H1 (cell line): ENCODE measurements around the gene TAF6. TPM values are rescaled to one million over a fixed set of nuclear protein-coding genes. Genes with fewer than 3 reads are reported as not detected.

ENCODE experiments used
- BRCA1 ChIP-seq: IDR thresholded peaks from 2 replicates; pipeline ENCODE4 v1.6.1; 2012; ENCODE audit warnings: low read depth, low read length, improper control_type of control experiment
- CHD1 ChIP-seq: IDR thresholded peaks from 2 replicates; pipeline ENCODE4 v1.6.1; 2012; ENCODE audit warnings: low read depth, low read length, improper control_type of control experiment
- CHD2 ChIP-seq: IDR thresholded peaks from 2 replicates; pipeline ENCODE4 v1.6.1; 2012; ENCODE audit warnings: low read length, improper control_type of control experiment
- EP300 ChIP-seq, 2 experiments: IDR thresholded peaks; 1 replicate in 1 of 2; 2 replicates in 1 of 2; pipeline ENCODE4 v1.6.1; 2011 to 2012; ENCODE audit warnings: low read depth in 2 of 2, low read length in 2 of 2, mild to moderate bottlenecking in 2 of 2, borderline replicate concordance in 1 of 2, inconsistent platforms in 1 of 2, moderate library complexity in 1 of 2
- EZH2 ChIP-seq: fragments of 200-600 bp; sonication (generic); IDR thresholded peaks from 2 replicates; pipeline ENCODE4 v1.7.1; 2012; ENCODE audit warnings: low read depth, mild to moderate bottlenecking, moderate library complexity, low read length, inconsistent platforms; ENCODE audit not compliant: severe bottlenecking
- HDAC2 ChIP-seq, 2 experiments: fragments of 300-600 bp in 1 of 2; sonication (generic) in 1 of 2; IDR thresholded peaks; 2 replicates each; pipeline ENCODE4 v1.6.1; 2011 to 2012; ENCODE audit warnings: low read depth in 2 of 2, low read length in 2 of 2, mild to moderate bottlenecking in 2 of 2, moderate library complexity in 2 of 2, borderline replicate concordance in 1 of 2, inconsistent platforms in 1 of 2
- KDM5A ChIP-seq: fragments of 200-600 bp; IDR thresholded peaks from 2 replicates; pipeline ENCODE4 v1.7.1; 2012; ENCODE audit warnings: mild to moderate bottlenecking, low read length, inconsistent platforms, mixed read lengths
- NRF1 ChIP-seq: IDR thresholded peaks from 2 replicates; pipeline ENCODE4 v1.6.1; 2011; ENCODE audit warnings: mild to moderate bottlenecking, low read depth, low read length, improper control_type of control experiment
- POLR2AphosphoS5 ChIP-seq: IDR thresholded peaks from 2 replicates; pipeline ENCODE4 v1.6.1; 2011; ENCODE audit warnings: low read depth, low read length
- RBBP5 ChIP-seq: IDR thresholded peaks from 2 replicates; pipeline ENCODE4 v1.7.1; 2012; ENCODE audit warnings: low read depth, mild to moderate bottlenecking, inconsistent platforms, low read length, moderate library complexity, borderline replicate concordance
- SAP30 ChIP-seq: fragments of 300-600 bp; sonication (generic); IDR thresholded peaks from 2 replicates; pipeline ENCODE4 v1.7.1; 2012; ENCODE audit warnings: low read length, moderate library complexity, mild to moderate bottlenecking, inconsistent platforms; ENCODE audit not compliant: insufficient read depth, insufficient replicate concordance
- SIN3A ChIP-seq, 2 experiments: IDR thresholded peaks in 1 of 2; conservative IDR thresholded peaks in 1 of 2; 2 replicates each; pipeline ENCODE4 v1.6.1; 2011 to 2012; ENCODE audit warnings: low read length in 2 of 2, improper control_type of control experiment in 1 of 2, low read depth in 1 of 2, mild to moderate bottlenecking in 1 of 2
- SIX5 ChIP-seq: IDR thresholded peaks from 2 replicates; pipeline ENCODE4 v1.6.1; 2011; ENCODE audit warnings: mild to moderate bottlenecking, low read depth, low read length
- SRF ChIP-seq: IDR thresholded peaks from 2 replicates; pipeline ENCODE4 v1.6.1; 2011; ENCODE audit warnings: mild to moderate bottlenecking, low read depth, low read length, moderate library complexity
- TAF7 ChIP-seq: optimal IDR thresholded peaks from 2 replicates; pipeline ENCODE3; 2011; ENCODE audit warnings: low read depth, mild to moderate bottlenecking, inconsistent platforms, low read length, moderate library complexity, borderline replicate concordance
- TBP ChIP-seq: IDR thresholded peaks from 2 replicates; pipeline ENCODE4 v1.6.1; 2011; ENCODE audit warnings: low read depth, low read length, improper control_type of control experiment
- polyA plus RNA-seq, 7 experiments: library from polyadenylated mRNA; depleted of rRNA in 3 of 7; stranded (reverse) in 5 of 7; unstranded in 2 of 7; fragments of >200 nt in 5 of 7; fragments of 200-250 nt in 2 of 7; gene quantifications; 1 replicate in 5 of 7; 2 replicates in 1 of 7; 4 replicates in 1 of 7; pipeline versions ENCODE4 v1.2.1 to v1.2.3, GENCODE V29; 2011 to 2013; ENCODE audit warnings: missing spikeins in 2 of 7, mixed read lengths in 2 of 7
- total RNA-seq: library from RNA; stranded (reverse); fragmentation: NEBNext Ultra II Directional; extraction: Animal tissue kit (Norgen Biotek cat#: 25700); gene quantifications from 2 replicates; pipeline ENCODE4 v1.2.1, GENCODE V29; 2021
- TF ChIP-seq, protein P1 (sequence below): IDR thresholded peaks from 2 replicates; pipeline ENCODE4 v1.6.1; 2012; ENCODE audit warnings: inconsistent platforms
- TF ChIP-seq, protein P2 (sequence below), 3 experiments: IDR thresholded peaks; 1 replicate in 2 of 3; 2 replicates in 1 of 3; pipeline versions ENCODE4 v1.5.1 to v1.6.1; 2011; ENCODE audit warnings: low read length in 3 of 3, mild to moderate bottlenecking in 3 of 3, inconsistent platforms in 2 of 3, low read depth in 1 of 3, moderate library complexity in 1 of 3; ENCODE audit not compliant: insufficient read depth in 1 of 3; ENCODE audit errors: control extremely low read depth in 1 of 3
- TF ChIP-seq, protein P3 (sequence below): IDR thresholded peaks from 2 replicates; pipeline ENCODE4 v1.6.1; 2011; ENCODE audit warnings: low read depth, mild to moderate bottlenecking, low read length; ENCODE audit not compliant: insufficient read depth

The TAF6 gene
- total and polyA plus RNA-seq, 2 of the 8 experiments (the other 6 are each of a cell fraction or from before 2014, with no cell fraction given), result 66.7 to 101 TPM

DNA sequence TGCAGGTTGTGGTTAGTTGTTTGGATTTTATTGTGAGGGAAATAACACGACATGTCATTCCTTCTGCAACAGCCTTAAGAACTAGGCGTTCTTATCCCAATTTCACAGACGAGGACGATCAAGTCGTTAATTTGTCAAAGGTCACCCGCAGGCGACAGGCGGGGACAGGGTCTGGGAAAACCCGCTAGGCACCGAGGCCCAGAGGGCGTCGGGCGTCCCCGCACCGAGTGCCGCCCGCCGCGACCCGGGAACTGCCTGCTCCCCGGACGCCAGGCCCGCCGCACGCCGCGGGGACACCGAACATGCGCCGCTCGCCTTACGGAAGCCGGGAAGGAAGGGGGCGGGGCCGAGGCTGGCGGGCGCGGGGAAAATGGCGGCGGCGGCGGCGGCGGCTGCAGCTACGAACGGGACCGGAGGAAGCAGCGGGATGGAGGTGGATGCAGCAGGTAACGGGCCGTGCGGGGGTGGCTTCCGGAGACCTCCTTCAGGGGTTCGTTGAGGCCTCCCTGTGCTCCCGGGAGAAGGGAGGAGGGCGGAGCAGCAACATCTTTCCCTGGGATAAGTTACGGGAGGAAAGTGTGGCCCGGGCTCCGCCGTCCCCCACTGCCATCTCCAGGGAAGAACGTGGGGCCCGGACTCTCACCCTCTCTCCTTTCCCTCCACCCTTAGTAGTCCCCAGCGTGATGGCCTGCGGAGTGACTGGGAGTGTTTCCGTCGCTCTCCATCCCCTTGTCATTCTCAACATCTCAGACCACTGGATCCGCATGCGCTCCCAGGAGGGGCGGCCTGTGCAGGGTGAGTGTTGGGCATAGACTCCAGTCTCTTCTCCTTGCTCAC is 30.3 kb downstream of the TAF6 start, which contains the start of gene COPS6 (continued):
- TF ChIP-seq EZH2, result no peak
- peak; percentile 68; the same call in 1 of the 2 replicates for TF ChIP-seq KDM5A
- TF ChIP-seq CHD2, result no peak
- TF ChIP-seq HDAC2 (IDR thresholded peaks at IDR 0.05; ENCODE audit: borderline replicate concordance in 1 of 2, low read depth in 2 of 2, low read length in 2 of 2), result peak in 1 of 2 experiments; percentile 68; a peak in 1 of 4 replicates
- no peak for TF ChIP-seq SIX5
- TF ChIP-seq, protein P1, sequence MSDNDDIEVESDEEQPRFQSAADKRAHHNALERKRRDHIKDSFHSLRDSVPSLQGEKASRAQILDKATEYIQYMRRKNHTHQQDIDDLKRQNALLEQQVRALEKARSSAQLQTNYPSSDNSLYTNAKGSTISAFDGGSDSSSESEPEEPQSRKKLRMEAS, result peak; percentile 94
- TF ChIP-seq NRF1, result no peak
- no peak for TF ChIP-seq SRF
- TF ChIP-seq SIN3A (conservative IDR thresholded peaks at IDR 0.05 in 1 of 2, IDR thresholded peaks at IDR 0.05 in 1 of 2; ENCODE audit: low read depth in 1 of 2, low read length in 2 of 2), result peak in 1 of 2 experiments; percentile 34; a peak in 1 of 4 replicates
- no peak for TF ChIP-seq TAF7
- TF ChIP-seq EP300 (IDR thresholded peaks at IDR 0.05; ENCODE audit: borderline replicate concordance in 1 of 2, low read depth in 2 of 2, low read length in 2 of 2), result peak in 1 of 2 experiments; percentile 13; a peak in 1 of 3 replicates
- TF ChIP-seq RBBP5, result peak; percentile 89; the same call in 1 of the 2 replicates
- TF ChIP-seq BRCA1, result no peak
- TF ChIP-seq POLR2AphosphoS5, result no peak; the same call in 1 of the 2 replicates
- TF ChIP-seq SAP30, result peak; percentile 67
- no peak for TF ChIP-seq CHD1
- TF ChIP-seq, protein P2, sequence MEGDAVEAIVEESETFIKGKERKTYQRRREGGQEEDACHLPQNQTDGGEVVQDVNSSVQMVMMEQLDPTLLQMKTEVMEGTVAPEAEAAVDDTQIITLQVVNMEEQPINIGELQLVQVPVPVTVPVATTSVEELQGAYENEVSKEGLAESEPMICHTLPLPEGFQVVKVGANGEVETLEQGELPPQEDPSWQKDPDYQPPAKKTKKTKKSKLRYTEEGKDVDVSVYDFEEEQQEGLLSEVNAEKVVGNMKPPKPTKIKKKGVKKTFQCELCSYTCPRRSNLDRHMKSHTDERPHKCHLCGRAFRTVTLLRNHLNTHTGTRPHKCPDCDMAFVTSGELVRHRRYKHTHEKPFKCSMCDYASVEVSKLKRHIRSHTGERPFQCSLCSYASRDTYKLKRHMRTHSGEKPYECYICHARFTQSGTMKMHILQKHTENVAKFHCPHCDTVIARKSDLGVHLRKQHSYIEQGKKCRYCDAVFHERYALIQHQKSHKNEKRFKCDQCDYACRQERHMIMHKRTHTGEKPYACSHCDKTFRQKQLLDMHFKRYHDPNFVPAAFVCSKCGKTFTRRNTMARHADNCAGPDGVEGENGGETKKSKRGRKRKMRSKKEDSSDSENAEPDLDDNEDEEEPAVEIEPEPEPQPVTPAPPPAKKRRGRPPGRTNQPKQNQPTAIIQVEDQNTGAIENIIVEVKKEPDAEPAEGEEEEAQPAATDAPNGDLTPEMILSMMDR (IDR thresholded peaks at IDR 0.05; ENCODE audit: control extremely low read depth in 1 of 3, insufficient read depth in 1 of 3, low read depth in 1 of 3, low read length in 3 of 3), result no peak
- TF ChIP-seq, protein P3, sequence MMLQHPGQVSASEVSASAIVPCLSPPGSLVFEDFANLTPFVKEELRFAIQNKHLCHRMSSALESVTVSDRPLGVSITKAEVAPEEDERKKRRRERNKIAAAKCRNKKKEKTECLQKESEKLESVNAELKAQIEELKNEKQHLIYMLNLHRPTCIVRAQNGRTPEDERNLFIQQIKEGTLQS, result no peak
- peak; percentile 57; the same call in 1 of the 2 replicates for TF ChIP-seq TBP
